CD4-positive, alpha-beta T cell treated with Interleukin-15 for 1 hour (primary cell): ENCODE data around the gene HEG1.

Experiments used
- DNase-seq: peaks from one replicate; pipeline ENCODE4 v3.0.0-alpha.2; 2020

HEG1 gene

GRCh38 chr3:125069968-125070745 lies 14.4 kb upstream of the HEG1 start:
- DNase-seq: no peak

- no peak for DNase-seq
Observed at GRCh38 chr3:125069452-125069851, 13.7 kb upstream of the HEG1 start.

GRCh38 chr3:125068265-125068664 lies 12.5 kb upstream of the HEG1 start:
- DNase-seq: no peak

- DNase-seq: no peak
Observed at GRCh38 chr3:125067225-125067624, 11.4 kb upstream of the HEG1 start.

- no peak for DNase-seq
Observed at GRCh38 chr3:125062904-125063618, 7.3 kb upstream of the HEG1 start.

GRCh38 chr3:125061646-125062045 lies 5.8 kb upstream of the HEG1 start:
- no peak for DNase-seq

- no peak for DNase-seq
Observed at GRCh38 chr3:125061170-125061569, 5.4 kb upstream of the HEG1 start.

GRCh38 chr3:125059488-125060245 lies 3.9 kb upstream of the HEG1 start:
- no peak for DNase-seq

- no peak for DNase-seq
Observed at GRCh38 chr3:125058959-125059358, 3.2 kb upstream of the HEG1 start.

- DNase-seq: no peak
Observed at GRCh38 chr3:125058529-125058928, 2.7 kb upstream of the HEG1 start.

- no peak for DNase-seq
Observed at GRCh38 chr3:125057186-125057850, 1.5 kb upstream of the HEG1 start.

- no peak for DNase-seq
Observed at GRCh38 chr3:125055331-125055912, 375 bp downstream of the HEG1 start.

- DNase-seq: no peak
Observed at GRCh38 chr3:125054449-125055329, 1.1 kb downstream of the HEG1 start.

- DNase-seq: no peak
Observed at GRCh38 chr3:125054062-125054448, 1.7 kb downstream of the HEG1 start.

- no peak for DNase-seq
Observed at GRCh38 chr3:125053304-125053699, 2.5 kb downstream of the HEG1 start.

GRCh38 chr3:125052624-125053303 lies 3.0 kb downstream of the HEG1 start:
- no peak for DNase-seq

GRCh38 chr3:125051715-125052581 lies 3.8 kb downstream of the HEG1 start:
- DNase-seq: peak; percentile 74

GRCh38 chr3:125051205-125051604 lies 4.6 kb downstream of the HEG1 start:
- DNase-seq: no peak

- no peak for DNase-seq
Observed at GRCh38 chr3:125050488-125051090, 5.2 kb downstream of the HEG1 start.

GRCh38 chr3:125048282-125048681 lies 7.5 kb downstream of the HEG1 start:
- no peak for DNase-seq
